Measurements from ENCODE around the gene WNT5B. TPM values are rescaled to one million over a fixed set of nuclear protein-coding genes. Genes with fewer than 3 reads are reported as not detected.

WNT5B gene
- total and polyA plus RNA-seq, 2 donors (not counting 1 experiment from before 2014, with no cell fraction given): 0.33 to 0.57 TPM

GRCh38 chr12:1647285-1647669, 18.2 kb downstream of the WNT5B start:
- Histone ChIP-seq H3K27ac (ENCODE audit: low read length in 2 of 2) (no peak overlapping the region), H4K20me1 (ENCODE audit: control insufficient read depth, insufficient read depth, low read length, poor library complexity, severe bottlenecking) (no peaks in the 10 kb centered on the region), H3K36me3 (replicated peaks in 1 of 2; ENCODE audit: control extremely low read depth in 1 of 2, control insufficient read depth in 1 of 2, extremely low read depth in 1 of 2, insufficient read depth in 2 of 2, low read length in 1 of 2) (no peaks in the 10 kb centered on the region), H2AFZ (ENCODE audit: insufficient read depth, low read depth, low read length, poor library complexity, severe bottlenecking) (no peak overlapping the region), H3K9ac (ENCODE audit: low read length) (no peak overlapping the region), H3K4me1 (ENCODE audit: control insufficient read depth in 2 of 2, insufficient read depth in 2 of 2, low read length in 2 of 2) (peaks cover 0 to 14% of the 10 kb centered on the region in 2 donors), H3K4me2 (replicated peaks; ENCODE audit: low read depth, low read length, poor library complexity, severe bottlenecking) (no peak overlapping the region), H3K9me3 (ENCODE audit: control extremely low read depth in 1 of 3, control insufficient read depth in 2 of 3, insufficient read depth in 1 of 3, low read length in 2 of 3) (no peaks in the 10 kb centered on the region), H3K4me3 (ENCODE audit: control extremely low read depth in 1 of 5, extremely low read depth in 1 of 5, insufficient read depth in 1 of 5, low read depth in 2 of 5, low read length in 4 of 5) (no peak overlapping the region), H3K79me2 (ENCODE audit: control insufficient read depth, insufficient read depth, low read length) (no peaks in the 10 kb centered on the region), H3K27me3 (replicated peaks in 1 of 4; ENCODE audit: control extremely low read depth in 1 of 4, control insufficient read depth in 3 of 4, insufficient read depth in 4 of 4, low read length in 3 of 4) (no peaks in the 10 kb centered on the region)
- WGBS (ENCODE audit: insufficient coverage): 50% methylated on average over 2 of the region's 3 CpGs
- Mint-ChIP-seq H3K4me1 (peaks cover 11% of the 10 kb centered on the region), H3K27me3 (peaks cover 36% of the 10 kb centered on the region), H3K4me3 (peak overlapping the region; percentile 60), H3K9me3 (ENCODE audit: insufficient read depth) (no peaks in the 10 kb centered on the region), H3K27ac (no peak overlapping the region)
- no peak for TF ChIP-seq CTCF (IDR thresholded peaks at IDR 0.05)
- TF ChIP-seq EZH2 (IDR thresholded peaks at IDR 0.05; ENCODE audit: borderline replicate concordance, insufficient read depth, low read depth, low read length, poor library complexity, severe bottlenecking): no peak
- POLR2A ChIA-PET: no interaction called here
- ATAC-seq (ENCODE audit: low read depth) (peak; percentile 47), DNase-seq (no peak)
- CTCF ChIA-PET: interaction anchor here (1.1 to 17.6 kb wide), 3 partner anchors 12 to 293 kb away, joined by 3 to 620 read pairs (median 16); no protein-coding TSS in a partner anchor
- intact Hi-C loops (cut with micrococcal nuclease): no loop called here

- 74% methylated on average over 4 of the region's 5 CpGs for WGBS (ENCODE audit: insufficient coverage)
- H3K4me1 Mint-ChIP-seq: peaks cover 11% of the 10 kb centered on the region
- no peaks in the 10 kb centered on the region for H3K9me3 ChIP-seq (ENCODE audit: control extremely low read depth in 1 of 3, control insufficient read depth in 2 of 3, insufficient read depth in 1 of 3, low read length in 2 of 3)
- H3K4me1 ChIP-seq (ENCODE audit: control insufficient read depth in 2 of 2, insufficient read depth in 2 of 2, low read length in 2 of 2): peaks cover 0 to 19% of the 10 kb centered on the region in 2 donors
- no peak overlapping the region for H3K9ac ChIP-seq (ENCODE audit: low read length)
- H3K36me3 ChIP-seq (replicated peaks in 1 of 2; ENCODE audit: control extremely low read depth in 1 of 2, control insufficient read depth in 1 of 2, extremely low read depth in 1 of 2, insufficient read depth in 2 of 2, low read length in 1 of 2): no peaks in the 10 kb centered on the region
- no peak overlapping the region for H3K27ac Mint-ChIP-seq
- H2AFZ ChIP-seq (ENCODE audit: insufficient read depth, low read depth, low read length, poor library complexity, severe bottlenecking): no peak overlapping the region
- no peak overlapping the region for H3K4me3 ChIP-seq (ENCODE audit: control extremely low read depth in 1 of 5, extremely low read depth in 1 of 5, insufficient read depth in 1 of 5, low read depth in 2 of 5, low read length in 4 of 5)
- H3K27me3 ChIP-seq (replicated peaks in 1 of 4; ENCODE audit: control extremely low read depth in 1 of 4, control insufficient read depth in 3 of 4, insufficient read depth in 4 of 4, low read length in 3 of 4): no peaks in the 10 kb centered on the region
- ATAC-seq (ENCODE audit: low read depth) (no peak), DNase-seq (no peak)
- ChIA-PET CTCF (interaction anchor here (0.9 to 17.6 kb wide), 4 partner anchors 10 to 290 kb away, joined by 4 to 620 read pairs (median 12); no protein-coding TSS in a partner anchor), POLR2A (interaction anchor here (0.6 kb wide), 1 partner anchor 273 kb away, joined by 3 read pairs; no protein-coding TSS in a partner anchor)
- peaks cover 31% of the 10 kb centered on the region for H3K27me3 Mint-ChIP-seq
- no peak overlapping the region for H3K4me2 ChIP-seq (replicated peaks; ENCODE audit: low read depth, low read length, poor library complexity, severe bottlenecking)
- no peaks in the 10 kb centered on the region for H3K79me2 ChIP-seq (ENCODE audit: control insufficient read depth, insufficient read depth, low read length)
- intact Hi-C loops (cut with micrococcal nuclease): loop anchor here (10.0 kb wide), 1 partner anchor 1134 kb away; no protein-coding TSS in a partner anchor
- TF ChIP-seq CTCF (IDR thresholded peaks at IDR 0.05) (no peak), EZH2 (IDR thresholded peaks at IDR 0.05; ENCODE audit: borderline replicate concordance, insufficient read depth, low read depth, low read length, poor library complexity, severe bottlenecking) (no peak)
- H3K9me3 Mint-ChIP-seq (ENCODE audit: insufficient read depth): no peaks in the 10 kb centered on the region
- H3K4me3 Mint-ChIP-seq: no peak overlapping the region
- no peaks in the 10 kb centered on the region for H4K20me1 ChIP-seq (ENCODE audit: control insufficient read depth, insufficient read depth, low read length, poor library complexity, severe bottlenecking)
- no peak overlapping the region for H3K27ac ChIP-seq (ENCODE audit: low read length in 2 of 2)
Measured at GRCh38 chr12:1650260-1650977, 21.4 kb downstream of the WNT5B start.
